Lower lobe of right lung (tissue), 2 donors: ENCODE measurements around the gene ZBTB44. TPM values are rescaled to one million over a fixed set of nuclear protein-coding genes. Genes with fewer than 3 reads are reported as not detected.
"Not testable (repeated sequence)": the region's sequence is repeated elsewhere in the genome, so short reads cannot be mapped to it uniquely, and the experiment has no call there.

Source experiments
- ATAC-seq, 2 donors: fragments of 200-7000 bp; cut with Tn5 transposase; one replicate each; pipeline ENCODE4 v1.9.1; 2020 to 2022; ENCODE audit warnings: mild to moderate bottlenecking in 2 of 2, moderate library complexity in 2 of 2
- DNase-seq: peaks from one replicate; pipeline ENCODE4 v3.0.0-alpha.2; 2020
- H3K27ac ChIP-seq: fragments of 200-600 bp; one replicate; pipeline ENCODE4 v1.8.0; 2022
- H3K27me3 ChIP-seq: fragments of 200-600 bp; one replicate; pipeline ENCODE4 v1.8.0; 2022; ENCODE audit warnings: low read depth
- H3K36me3 ChIP-seq: fragments of 200-600 bp; one replicate; pipeline ENCODE4 v1.8.0; 2022; ENCODE audit warnings: mild to moderate bottlenecking
- H3K4me1 ChIP-seq: fragments of 200-600 bp; one replicate; pipeline ENCODE4 v1.8.0; 2022
- H3K4me3 ChIP-seq: fragments of 200-600 bp; one replicate; pipeline ENCODE4 v1.8.0; 2022; ENCODE audit warnings: mild to moderate bottlenecking
- H3K9me3 ChIP-seq: fragments of 200-600 bp; one replicate; pipeline ENCODE4 v1.8.0; 2022
- intact Hi-C: fragments of 100-400 bp; cut with DNase I; formaldehyde crosslinking; loops from one replicate; pipeline ENCODE4 v1.11.0; 2022
- total RNA-seq: library from RNA; stranded (reverse); fragmentation: NEBNext Ultra II Directional; extraction: Animal tissue kit (Norgen Biotek cat#: 25700); gene quantifications from one replicate; pipeline ENCODE4 v1.2.1, GENCODE V29; 2021
- TF ChIP-seq, protein P1 (sequence below): fragments of 200-600 bp; IDR thresholded peaks from one replicate; pipeline ENCODE4 v1.8.0; 2022; ENCODE audit warnings: antibody characterized with exemption, mild to moderate bottlenecking
- donor health status: DM: no; HTN: yes; CAD: no; lungs with severe emphysema.

The ZBTB44 gene
- total RNA-seq, 1 donor from 2014 or later = 59.8 TPM

- peaks cover 24% of the 10 kb centered on the region for H3K36me3 ChIP-seq
- intact Hi-C loops = no loop called here
- no peak overlapping the region for H3K27ac ChIP-seq
- H3K4me1 ChIP-seq = no peaks in the 10 kb centered on the region
- DNase-seq = no peak
- no peaks in the 10 kb centered on the region for H3K27me3 ChIP-seq
- TF ChIP-seq, protein P1, sequence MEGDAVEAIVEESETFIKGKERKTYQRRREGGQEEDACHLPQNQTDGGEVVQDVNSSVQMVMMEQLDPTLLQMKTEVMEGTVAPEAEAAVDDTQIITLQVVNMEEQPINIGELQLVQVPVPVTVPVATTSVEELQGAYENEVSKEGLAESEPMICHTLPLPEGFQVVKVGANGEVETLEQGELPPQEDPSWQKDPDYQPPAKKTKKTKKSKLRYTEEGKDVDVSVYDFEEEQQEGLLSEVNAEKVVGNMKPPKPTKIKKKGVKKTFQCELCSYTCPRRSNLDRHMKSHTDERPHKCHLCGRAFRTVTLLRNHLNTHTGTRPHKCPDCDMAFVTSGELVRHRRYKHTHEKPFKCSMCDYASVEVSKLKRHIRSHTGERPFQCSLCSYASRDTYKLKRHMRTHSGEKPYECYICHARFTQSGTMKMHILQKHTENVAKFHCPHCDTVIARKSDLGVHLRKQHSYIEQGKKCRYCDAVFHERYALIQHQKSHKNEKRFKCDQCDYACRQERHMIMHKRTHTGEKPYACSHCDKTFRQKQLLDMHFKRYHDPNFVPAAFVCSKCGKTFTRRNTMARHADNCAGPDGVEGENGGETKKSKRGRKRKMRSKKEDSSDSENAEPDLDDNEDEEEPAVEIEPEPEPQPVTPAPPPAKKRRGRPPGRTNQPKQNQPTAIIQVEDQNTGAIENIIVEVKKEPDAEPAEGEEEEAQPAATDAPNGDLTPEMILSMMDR = no peak
- ATAC-seq = no peak
- no peak overlapping the region for H3K4me3 ChIP-seq
- peaks cover 7% of the 10 kb centered on the region for H3K9me3 ChIP-seq
Measured at GRCh38 chr11:130260742-130261141, 54.0 kb downstream of the ZBTB44 start.

GRCh38 chr11:130260080-130260627 is 54.6 kb downstream of the ZBTB44 start:
- TF ChIP-seq, protein P1 = no peak
- intact Hi-C loops = no loop called here
- no peaks in the 10 kb centered on the region for H3K27me3 ChIP-seq
- H3K27ac ChIP-seq = no peak overlapping the region
- no peak overlapping the region for H3K4me3 ChIP-seq
- no peak for DNase-seq
- no peaks in the 10 kb centered on the region for H3K4me1 ChIP-seq
- H3K9me3 ChIP-seq = peaks cover 7% of the 10 kb centered on the region
- peaks cover 24% of the 10 kb centered on the region for H3K36me3 ChIP-seq
- no peak for ATAC-seq

DNA sequence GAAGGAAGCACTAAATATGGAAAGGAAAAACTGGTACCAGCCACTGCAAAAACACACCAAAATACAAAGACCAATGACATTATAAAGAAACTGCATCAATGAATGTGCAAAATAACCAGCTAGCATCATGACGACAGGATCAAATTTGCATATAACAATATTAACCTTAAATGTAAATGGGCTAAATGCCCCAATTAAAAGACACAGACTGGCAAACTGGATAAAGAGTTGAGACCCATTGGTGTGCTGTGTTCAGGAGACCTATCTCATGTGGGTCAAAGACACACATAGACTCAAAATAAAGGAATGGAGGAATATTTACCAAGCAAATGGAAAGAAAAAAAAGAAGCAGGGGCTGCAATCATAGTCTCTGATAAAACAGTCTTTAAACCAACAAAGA is 63.0 kb downstream of the ZBTB44 start:
- H3K4me3 ChIP-seq, H3K27ac ChIP-seq, H3K27me3 ChIP-seq, intact Hi-C loops, ATAC-seq, H3K36me3 ChIP-seq, DNase-seq, H3K9me3 ChIP-seq, H3K4me1 ChIP-seq: not testable (repeated sequence)

DNA sequence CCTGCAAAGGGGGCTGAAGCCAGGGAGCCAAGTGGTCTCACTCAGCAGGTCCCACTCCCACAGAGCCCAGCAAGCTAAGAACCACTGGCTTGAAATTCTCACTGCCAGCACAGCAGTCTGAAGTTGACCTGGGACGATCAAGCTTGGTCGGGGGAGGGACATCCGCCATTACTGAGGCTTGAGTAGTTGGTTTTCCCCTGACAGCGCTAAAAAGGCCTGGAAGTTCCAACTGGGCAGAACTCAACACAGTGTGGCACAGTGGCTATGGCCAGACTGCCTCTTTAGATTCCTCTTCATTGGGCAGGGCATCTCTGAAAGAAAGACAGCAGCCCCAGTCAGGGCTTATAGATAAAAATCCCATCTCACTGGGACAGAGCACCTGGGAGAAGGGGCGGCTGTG is 64.8 kb downstream of the ZBTB44 start:
- intact Hi-C loops, DNase-seq: not testable (repeated sequence)

DNA sequence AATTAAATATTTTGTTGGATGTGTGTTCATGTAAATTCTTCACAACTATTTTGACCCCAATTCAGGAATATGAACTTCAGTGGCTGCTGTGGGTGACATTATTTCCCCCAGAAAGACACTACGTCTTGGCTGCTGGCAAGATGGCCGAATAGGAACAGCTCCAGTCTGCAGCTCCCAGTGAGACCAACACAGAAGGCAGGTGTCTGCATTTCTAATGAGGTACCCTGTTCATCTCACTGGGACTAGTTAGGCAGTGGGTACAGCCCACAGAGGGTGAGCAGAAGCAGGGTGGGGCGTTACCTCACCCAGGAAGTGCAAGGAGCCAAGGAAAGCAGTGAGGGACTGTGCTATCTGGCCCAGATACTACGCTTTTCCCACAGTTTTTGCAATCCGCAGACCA is 65.3 kb downstream of the ZBTB44 start:
- Histone ChIP-seq H3K36me3 (no peaks in the 10 kb centered on the region), H3K4me3 (no peak overlapping the region), H3K9me3 (peaks cover 3% of the 10 kb centered on the region), H3K4me1 (no peaks in the 10 kb centered on the region), H3K27ac (no peak overlapping the region), H3K27me3 (no peaks in the 10 kb centered on the region)
- ATAC-seq (no peak), DNase-seq (no peak)
- intact Hi-C loops = no loop called here
- TF ChIP-seq, protein P1 = no peak

More for the DNA sequence above, 64.8 kb downstream of the ZBTB44 start:
- H3K4me3 ChIP-seq, H3K27me3 ChIP-seq, H3K27ac ChIP-seq, ATAC-seq, H3K4me1 ChIP-seq, H3K9me3 ChIP-seq, H3K36me3 ChIP-seq: not testable (repeated sequence)

DNA sequence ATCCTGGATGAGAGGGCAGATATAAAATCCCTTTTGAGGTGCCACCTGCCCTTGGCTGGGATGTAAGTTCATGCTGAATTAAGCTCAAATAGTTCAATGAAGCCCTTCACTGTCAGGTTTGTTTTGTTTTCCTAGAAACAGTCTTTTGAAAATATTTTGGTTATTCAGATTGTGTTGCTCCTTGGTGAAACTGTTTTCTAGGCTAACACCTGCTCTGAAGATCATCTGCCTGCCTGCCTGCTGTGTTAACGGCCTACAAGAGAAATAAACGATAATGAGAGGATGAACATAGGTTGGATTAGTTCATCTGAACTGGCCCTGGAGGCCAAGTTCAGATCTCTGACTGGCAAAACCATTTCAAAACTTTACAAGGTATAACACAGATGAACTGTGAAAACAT is 67.4 kb downstream of the ZBTB44 start:
- ATAC-seq (no peak), DNase-seq (no peak)
- Histone ChIP-seq H3K9me3 (peaks cover 3% of the 10 kb centered on the region), H3K27ac (no peak overlapping the region), H3K4me1 (peaks cover 11% of the 10 kb centered on the region), H3K27me3 (no peaks in the 10 kb centered on the region), H3K4me3 (no peak overlapping the region), H3K36me3 (no peaks in the 10 kb centered on the region)
- TF ChIP-seq, protein P1 = no peak
- intact Hi-C loops = no loop called here

DNA sequence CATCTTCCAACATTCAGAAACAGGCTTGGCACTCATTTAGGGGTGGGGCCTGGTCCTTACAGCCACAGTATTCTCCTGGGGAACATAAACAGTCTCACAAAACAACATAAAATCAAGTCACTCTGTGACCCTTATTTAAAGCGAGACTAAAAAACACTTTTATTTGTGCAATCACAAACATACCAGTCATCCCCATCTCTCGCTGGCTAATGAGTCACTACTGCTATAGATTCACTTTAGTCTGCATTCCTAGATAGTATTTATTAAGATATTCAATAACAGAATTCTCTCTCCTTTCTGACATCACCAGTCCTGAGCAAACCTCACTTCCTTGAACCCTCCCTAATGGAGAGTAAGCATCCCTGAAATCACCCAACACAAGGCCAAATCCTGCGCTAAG is 68.0 kb downstream of the ZBTB44 start:
- H3K9me3 ChIP-seq = no peaks in the 10 kb centered on the region
- no peaks in the 10 kb centered on the region for H3K36me3 ChIP-seq
- DNase-seq (no peak), ATAC-seq (no peak)
- TF ChIP-seq, protein P1 = no peak
- no peak overlapping the region for H3K4me3 ChIP-seq
- intact Hi-C loops = no loop called here
- H3K27me3 ChIP-seq = no peaks in the 10 kb centered on the region
- H3K27ac ChIP-seq = no peak overlapping the region
- H3K4me1 ChIP-seq = peaks cover 11% of the 10 kb centered on the region
